Parathyroid adenoma (tissue), 2 donors: Measurements from ENCODE around the gene KCNE4.

Experiments
- H2AFZ ChIP-seq: fragments of 300-600 bp; sonication (generic); one replicate; pipeline ENCODE4 v1.7.0; 2017; ENCODE audit warnings: antibody characterized with exemption, mild to moderate bottlenecking
- H3K27ac ChIP-seq: fragments of 300-600 bp; sonication (generic); one replicate; pipeline ENCODE4 v1.7.0; 2017
- H3K27me3 ChIP-seq: fragments of 300-600 bp; sonication (generic); one replicate; pipeline ENCODE4 v1.7.0; 2017; ENCODE audit warnings: low read length; ENCODE audit not compliant: control insufficient read depth, insufficient read depth
- H3K36me3 ChIP-seq: fragments of 300-600 bp; sonication (generic); one replicate; pipeline ENCODE4 v1.7.0; 2017; ENCODE audit warnings: low read length; ENCODE audit not compliant: control insufficient read depth, insufficient read depth
- H3K4me1 ChIP-seq: fragments of 300-600 bp; sonication (generic); one replicate; pipeline ENCODE4 v1.7.0; 2017; ENCODE audit warnings: control low read depth
- H3K4me2 ChIP-seq: fragments of 300-600 bp; sonication (generic); one replicate; pipeline ENCODE4 v1.7.0; 2017; ENCODE audit warnings: low read length
- H3K4me3 ChIP-seq: fragments of 300-600 bp; sonication (generic); one replicate; pipeline ENCODE4 v1.7.0; 2017; ENCODE audit warnings: low read depth, low read length
- H3K79me2 ChIP-seq: fragments of 300-600 bp; sonication (generic); one replicate; pipeline ENCODE4 v1.7.0; 2017; ENCODE audit warnings: control low read depth
- H3K9ac ChIP-seq: fragments of 300-600 bp; sonication (generic); one replicate; pipeline ENCODE4 v1.7.0; 2017; ENCODE audit warnings: mild to moderate bottlenecking
- H3K9me3 ChIP-seq: fragments of 300-600 bp; sonication (generic); one replicate; pipeline ENCODE4 v1.7.0; 2017; ENCODE audit warnings: low read length; ENCODE audit not compliant: control insufficient read depth
- TF ChIP-seq, protein P1 (sequence below): fragments of 300-600 bp; sonication (generic); IDR thresholded peaks from one replicate; pipeline ENCODE4 v1.7.0; 2017; ENCODE audit warnings: antibody characterized with exemption, mild to moderate bottlenecking
- donor health status: primary hyperparathyroidism.

KCNE4 gene

GRCh38 chr2:223099561-223099960, 47.6 kb downstream of the KCNE4 start:
- TF ChIP-seq, protein P1, sequence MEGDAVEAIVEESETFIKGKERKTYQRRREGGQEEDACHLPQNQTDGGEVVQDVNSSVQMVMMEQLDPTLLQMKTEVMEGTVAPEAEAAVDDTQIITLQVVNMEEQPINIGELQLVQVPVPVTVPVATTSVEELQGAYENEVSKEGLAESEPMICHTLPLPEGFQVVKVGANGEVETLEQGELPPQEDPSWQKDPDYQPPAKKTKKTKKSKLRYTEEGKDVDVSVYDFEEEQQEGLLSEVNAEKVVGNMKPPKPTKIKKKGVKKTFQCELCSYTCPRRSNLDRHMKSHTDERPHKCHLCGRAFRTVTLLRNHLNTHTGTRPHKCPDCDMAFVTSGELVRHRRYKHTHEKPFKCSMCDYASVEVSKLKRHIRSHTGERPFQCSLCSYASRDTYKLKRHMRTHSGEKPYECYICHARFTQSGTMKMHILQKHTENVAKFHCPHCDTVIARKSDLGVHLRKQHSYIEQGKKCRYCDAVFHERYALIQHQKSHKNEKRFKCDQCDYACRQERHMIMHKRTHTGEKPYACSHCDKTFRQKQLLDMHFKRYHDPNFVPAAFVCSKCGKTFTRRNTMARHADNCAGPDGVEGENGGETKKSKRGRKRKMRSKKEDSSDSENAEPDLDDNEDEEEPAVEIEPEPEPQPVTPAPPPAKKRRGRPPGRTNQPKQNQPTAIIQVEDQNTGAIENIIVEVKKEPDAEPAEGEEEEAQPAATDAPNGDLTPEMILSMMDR: no peak
- Histone ChIP-seq H3K9ac (no peak overlapping the region), H2AFZ (no peak overlapping the region), H3K27ac (no peak overlapping the region), H3K4me1 (no peaks in the 10 kb centered on the region), H3K27me3 (no peaks in the 10 kb centered on the region), H3K36me3 (no peaks in the 10 kb centered on the region), H3K4me3 (no peak overlapping the region), H3K9me3 (no peaks in the 10 kb centered on the region), H3K4me2 (no peak overlapping the region), H3K79me2 (no peaks in the 10 kb centered on the region)

DNA sequence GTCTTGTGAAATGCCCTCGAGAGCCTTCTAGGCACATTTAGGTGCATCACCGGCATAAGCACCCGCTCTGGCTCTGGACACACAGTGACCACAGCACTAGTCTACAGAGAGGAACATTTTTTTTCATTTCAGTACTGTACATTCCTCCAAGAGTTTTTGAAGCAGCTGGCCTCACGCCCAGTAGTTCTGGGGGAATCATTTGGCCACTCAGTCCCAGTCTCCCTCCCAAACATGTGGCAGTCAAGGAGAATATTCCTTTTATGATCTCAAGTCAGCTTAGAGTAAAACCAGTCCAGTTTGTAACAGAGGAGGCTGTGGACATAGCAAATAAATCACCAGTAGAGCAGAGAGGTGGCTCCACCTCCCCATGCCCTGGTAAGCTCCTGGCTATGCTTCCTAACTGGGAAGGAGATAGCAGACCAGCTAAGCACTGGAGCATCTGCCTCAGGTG, 48.1 kb downstream of the KCNE4 start:
- Histone ChIP-seq H3K27ac (no peak overlapping the region), H3K27me3 (no peaks in the 10 kb centered on the region), H3K36me3 (no peaks in the 10 kb centered on the region), H3K79me2 (no peaks in the 10 kb centered on the region), H3K4me3 (no peak overlapping the region), H3K9me3 (no peaks in the 10 kb centered on the region), H3K4me2 (no peak overlapping the region), H3K4me1 (no peaks in the 10 kb centered on the region), H3K9ac (no peak overlapping the region), H2AFZ (no peak overlapping the region)
- TF ChIP-seq, protein P1: no peak

DNA sequence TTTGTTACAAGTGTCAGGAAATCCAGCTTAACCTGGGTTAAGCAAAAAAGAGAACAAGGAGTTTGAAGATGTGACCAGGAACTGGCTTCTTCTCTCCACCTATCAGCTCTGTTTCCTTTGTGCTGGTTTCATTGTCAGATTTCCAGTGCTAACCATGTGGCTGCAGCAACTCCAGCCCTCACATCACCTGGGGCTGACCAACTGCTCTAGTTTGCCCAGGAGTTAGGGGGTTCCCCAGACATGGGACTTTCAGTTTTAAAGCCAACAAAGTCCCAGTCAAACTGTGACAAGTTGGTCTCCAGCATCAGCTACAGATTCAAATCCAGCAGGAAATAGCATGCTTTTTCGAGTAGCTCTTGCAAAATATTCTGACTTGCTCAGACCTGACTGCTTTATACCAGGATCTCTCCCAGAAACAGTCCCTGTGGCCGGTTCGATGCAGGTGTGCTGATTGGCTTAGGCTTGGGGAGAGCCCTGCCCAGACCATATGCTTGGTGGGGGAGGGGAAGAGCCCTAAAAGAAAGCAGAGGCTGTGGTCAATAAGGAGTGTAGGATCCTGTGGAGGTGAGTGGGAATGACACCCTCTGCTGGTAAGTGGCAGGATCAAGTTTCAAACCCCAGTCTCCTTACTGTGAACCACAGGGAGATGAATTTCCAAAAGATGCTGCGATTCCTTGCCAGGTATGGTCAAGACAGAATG, 49.5 kb downstream of the KCNE4 start:
- H3K9ac ChIP-seq: no peak overlapping the region
- H3K4me1 ChIP-seq: no peaks in the 10 kb centered on the region
- H3K4me3 ChIP-seq: no peak overlapping the region
- H3K4me2 ChIP-seq: no peak overlapping the region
- H3K36me3 ChIP-seq: no peaks in the 10 kb centered on the region
- TF ChIP-seq, protein P1: peak; percentile 10
- no peak overlapping the region for H2AFZ ChIP-seq
- no peaks in the 10 kb centered on the region for H3K79me2 ChIP-seq
- H3K9me3 ChIP-seq: no peaks in the 10 kb centered on the region
- no peak overlapping the region for H3K27ac ChIP-seq
- no peaks in the 10 kb centered on the region for H3K27me3 ChIP-seq

DNA sequence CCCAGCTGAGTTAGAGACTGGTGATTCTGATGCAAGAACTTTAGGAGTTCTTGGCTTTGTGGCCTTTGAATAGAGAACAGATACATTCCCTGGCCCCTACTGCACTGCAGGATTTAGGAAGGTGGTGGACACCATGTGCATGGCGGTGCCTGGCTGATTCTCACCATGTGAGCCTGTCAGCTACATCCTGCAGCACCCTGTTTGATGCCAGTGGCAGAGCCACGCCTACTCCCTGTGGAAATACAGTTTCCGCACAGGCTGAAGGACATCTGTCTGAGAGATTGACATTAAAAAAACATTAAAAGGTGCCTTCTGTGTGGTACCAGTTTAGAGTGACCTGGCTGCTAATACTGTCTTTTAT, 50.0 kb downstream of the KCNE4 start:
- H3K79me2 ChIP-seq: no peaks in the 10 kb centered on the region
- H3K36me3 ChIP-seq: no peaks in the 10 kb centered on the region
- TF ChIP-seq, protein P1: no peak
- H3K4me3 ChIP-seq: no peak overlapping the region
- H3K9ac ChIP-seq: no peak overlapping the region
- no peak overlapping the region for H3K4me2 ChIP-seq
- H3K9me3 ChIP-seq: no peaks in the 10 kb centered on the region
- H2AFZ ChIP-seq: no peak overlapping the region
- H3K27me3 ChIP-seq: no peaks in the 10 kb centered on the region
- H3K4me1 ChIP-seq: no peaks in the 10 kb centered on the region
- no peak overlapping the region for H3K27ac ChIP-seq

DNA sequence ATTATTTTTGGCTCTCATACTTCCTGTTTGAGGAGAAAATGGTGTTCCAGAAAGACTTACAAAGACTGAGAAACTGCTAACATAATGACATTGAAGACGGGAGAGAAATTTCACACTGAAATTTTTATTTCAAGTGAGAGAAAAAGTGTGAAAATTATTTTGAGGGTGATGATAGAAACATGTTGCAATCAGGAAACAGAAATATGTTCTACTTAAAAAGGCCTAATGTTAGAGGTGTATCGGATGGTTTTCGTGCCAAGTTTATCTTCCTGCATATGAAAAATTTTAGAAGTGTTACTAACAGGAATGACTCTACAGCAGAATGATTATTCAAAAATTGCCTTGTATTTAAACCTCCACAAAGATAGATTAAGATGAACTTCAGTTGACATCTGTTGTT, 50.5 kb downstream of the KCNE4 start:
- no peaks in the 10 kb centered on the region for H3K27me3 ChIP-seq
- no peak overlapping the region for H3K4me3 ChIP-seq
- no peak overlapping the region for H2AFZ ChIP-seq
- H3K79me2 ChIP-seq: no peaks in the 10 kb centered on the region
- H3K9me3 ChIP-seq: no peaks in the 10 kb centered on the region
- no peak overlapping the region for H3K9ac ChIP-seq
- no peak overlapping the region for H3K27ac ChIP-seq
- no peak overlapping the region for H3K4me2 ChIP-seq
- no peaks in the 10 kb centered on the region for H3K36me3 ChIP-seq
- TF ChIP-seq, protein P1: no peak
- no peaks in the 10 kb centered on the region for H3K4me1 ChIP-seq
